ENCODE data around the gene ARHGAP26. TPM values are rescaled to one million over a fixed set of nuclear protein-coding genes. Genes with fewer than 3 reads are reported as not detected.
A peak's percentile ranks its signal among the peaks of the same experiment; 100 is the strongest.

The ARHGAP26 gene
- total RNA-seq, 6 experiments from 2014 or later = 6.7 to 14.5 (median 8.3) TPM

- Histone ChIP-seq H3K4me3 (no peak overlapping the region), H3K27ac (no peak overlapping the region), H3K27me3 (no peaks in the 10 kb centered on the region), H3K36me3 (no peaks in the 10 kb centered on the region), H3K9me3 (no peaks in the 10 kb centered on the region), H3K4me1 (no peaks in the 10 kb centered on the region)
- intact Hi-C loops (cut with DNase I) = no loop called here
- no peak for ATAC-seq
- DNase-seq = no peak
- 81% methylated on average over 7 of the region's 7 CpGs for WGBS (ENCODE audit: insufficient coverage, low coverage, low lambda C conversion rate, missing lambda C conversion rate)
- TF ChIP-seq POLR2A (IDR thresholded peaks at IDR 0.05) = no peak
- TF ChIP-seq, protein P1, sequence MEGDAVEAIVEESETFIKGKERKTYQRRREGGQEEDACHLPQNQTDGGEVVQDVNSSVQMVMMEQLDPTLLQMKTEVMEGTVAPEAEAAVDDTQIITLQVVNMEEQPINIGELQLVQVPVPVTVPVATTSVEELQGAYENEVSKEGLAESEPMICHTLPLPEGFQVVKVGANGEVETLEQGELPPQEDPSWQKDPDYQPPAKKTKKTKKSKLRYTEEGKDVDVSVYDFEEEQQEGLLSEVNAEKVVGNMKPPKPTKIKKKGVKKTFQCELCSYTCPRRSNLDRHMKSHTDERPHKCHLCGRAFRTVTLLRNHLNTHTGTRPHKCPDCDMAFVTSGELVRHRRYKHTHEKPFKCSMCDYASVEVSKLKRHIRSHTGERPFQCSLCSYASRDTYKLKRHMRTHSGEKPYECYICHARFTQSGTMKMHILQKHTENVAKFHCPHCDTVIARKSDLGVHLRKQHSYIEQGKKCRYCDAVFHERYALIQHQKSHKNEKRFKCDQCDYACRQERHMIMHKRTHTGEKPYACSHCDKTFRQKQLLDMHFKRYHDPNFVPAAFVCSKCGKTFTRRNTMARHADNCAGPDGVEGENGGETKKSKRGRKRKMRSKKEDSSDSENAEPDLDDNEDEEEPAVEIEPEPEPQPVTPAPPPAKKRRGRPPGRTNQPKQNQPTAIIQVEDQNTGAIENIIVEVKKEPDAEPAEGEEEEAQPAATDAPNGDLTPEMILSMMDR (IDR thresholded peaks at IDR 0.05) = no peak
Measured at GRCh38 chr5:142930395-142931110, 160.4 kb downstream of the ARHGAP26 start.

- Histone ChIP-seq H3K27ac (peak overlapping the region in 1 of 3 donors; percentile 1), H3K4me1 (no peaks in the 10 kb centered on the region), H3K27me3 (no peaks in the 10 kb centered on the region), H3K9me3 (no peaks in the 10 kb centered on the region), H3K36me3 (no peaks in the 10 kb centered on the region), H3K4me3 (no peak overlapping the region)
- ATAC-seq (peak; percentile 24 to 60 (median 52)), DNase-seq (peak in 1 of 3 donors; percentile 29)
- TF ChIP-seq, protein P1 (IDR thresholded peaks at IDR 0.05) = no peak
- TF ChIP-seq POLR2A (IDR thresholded peaks at IDR 0.05) = no peak
- 87% methylated on average over 7 of the region's 9 CpGs for WGBS (ENCODE audit: insufficient coverage, low coverage, low lambda C conversion rate, missing lambda C conversion rate)
- intact Hi-C loops (cut with DNase I) = no loop called here
Measured at GRCh38 chr5:142931896-142932686, 161.9 kb downstream of the ARHGAP26 start.

- Histone ChIP-seq H3K9me3 (no peaks in the 10 kb centered on the region), H3K36me3 (no peaks in the 10 kb centered on the region), H3K4me3 (no peak overlapping the region), H3K27ac (no peak overlapping the region), H3K4me1 (no peaks in the 10 kb centered on the region), H3K27me3 (no peaks in the 10 kb centered on the region)
- 51% methylated on average over 4 of the region's 4 CpGs for WGBS (ENCODE audit: insufficient coverage, low coverage, low lambda C conversion rate, missing lambda C conversion rate)
- DNase-seq (no peak), ATAC-seq (no peak)
- no peak for TF ChIP-seq POLR2A (IDR thresholded peaks at IDR 0.05)
- TF ChIP-seq, protein P1 (IDR thresholded peaks at IDR 0.05) = no peak
- intact Hi-C loops (cut with DNase I) = no loop called here
Measured at GRCh38 chr5:142934051-142934762, 164.0 kb downstream of the ARHGAP26 start.

- intact Hi-C loops (cut with DNase I) = no loop called here
- TF ChIP-seq, protein P1 (IDR thresholded peaks at IDR 0.05) = no peak
- TF ChIP-seq POLR2A (IDR thresholded peaks at IDR 0.05) = no peak
- Histone ChIP-seq H3K27me3 (no peaks in the 10 kb centered on the region), H3K9me3 (no peaks in the 10 kb centered on the region), H3K27ac (no peak overlapping the region), H3K36me3 (no peaks in the 10 kb centered on the region), H3K4me3 (no peak overlapping the region), H3K4me1 (no peaks in the 10 kb centered on the region)
- 68% methylated on average over 5 of the region's 5 CpGs for WGBS (ENCODE audit: insufficient coverage, low coverage, low lambda C conversion rate, missing lambda C conversion rate)
- DNase-seq = no peak
- ATAC-seq = peak in 1 of 4 donors; percentile 51
Measured at GRCh38 chr5:142935014-142935413, 164.8 kb downstream of the ARHGAP26 start.
